ENCODE measurements around the gene EIF3I. TPM values are rescaled to one million over a fixed set of nuclear protein-coding genes. Genes with fewer than 3 reads are reported as not detected.

The EIF3I gene
- total and polyA plus RNA-seq, 2 of the 13 experiments (the other 11 are each of a cell fraction or from before 2014, with no cell fraction given): 210 to 223 TPM

DNA sequence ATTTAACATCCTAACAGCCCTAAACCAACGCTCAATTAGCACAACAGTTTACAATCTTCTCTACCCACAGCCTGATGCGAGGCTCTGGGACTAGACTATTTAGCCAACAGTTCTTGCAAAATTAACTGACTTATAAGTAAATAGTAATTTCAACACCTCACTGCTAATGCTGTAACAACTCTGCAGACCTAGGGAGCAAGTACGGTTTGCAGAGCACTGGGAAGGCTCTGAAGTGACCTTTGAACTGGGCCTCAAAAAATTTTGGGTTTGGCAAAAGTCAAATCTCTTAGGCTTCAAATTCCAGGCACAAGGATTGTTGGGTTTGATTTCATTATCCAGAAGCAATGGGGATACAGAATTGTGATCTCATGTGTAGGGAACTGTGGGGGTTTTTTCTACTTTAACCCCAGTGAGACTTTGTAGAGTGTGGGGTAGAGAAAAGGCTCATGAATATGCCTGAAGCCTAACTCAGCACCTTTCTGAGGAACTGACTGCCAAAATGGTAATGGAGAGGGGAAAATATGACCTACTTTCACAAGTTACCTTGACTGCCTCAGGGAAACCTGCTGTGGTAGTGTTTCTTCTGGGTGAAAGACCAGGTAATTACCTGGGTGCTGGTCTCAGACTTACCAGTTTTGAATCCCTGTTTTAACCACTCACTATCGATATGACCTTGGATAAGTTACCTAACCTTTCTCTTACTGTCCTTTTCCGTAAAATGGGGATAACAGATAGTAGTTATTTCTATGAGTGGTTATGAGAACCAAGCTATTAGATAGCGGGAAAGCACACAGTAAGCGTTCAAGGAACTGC lies 43.6 kb upstream of the EIF3I start (continued):
- TF ChIP-seq ZNF710 (CRISPR knock-in tag; IDR thresholded peaks at IDR 0.05; ENCODE audit: borderline replicate concordance): no peak
- TF ChIP-seq PRPF4 (IDR thresholded peaks at IDR 0.05; ENCODE audit: low read depth, low read length, poor library complexity, severe bottlenecking): no peak
- TF ChIP-seq ZBTB33 (CRISPR knock-in tag; IDR thresholded peaks at IDR 0.05): 0 out of 2 replicates have a peak, but pooled peaks have one; percentile 38
- TF ChIP-seq, protein P1, sequence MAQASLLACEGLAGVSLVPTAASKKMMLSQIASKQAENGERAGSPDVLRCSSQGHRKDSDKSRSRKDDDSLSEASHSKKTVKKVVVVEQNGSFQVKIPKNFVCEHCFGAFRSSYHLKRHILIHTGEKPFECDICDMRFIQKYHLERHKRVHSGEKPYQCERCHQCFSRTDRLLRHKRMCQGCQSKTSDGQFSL (CRISPR knock-in tag; IDR thresholded peaks at IDR 0.05): no peak
- peak; percentile 42 for TF ChIP-seq TEAD3 (CRISPR knock-in tag; optimal IDR thresholded peaks at IDR 0.05; ENCODE audit: borderline replicate concordance)
- peak; percentile 47; the same call in 1 of the 2 replicates for TF ChIP-seq HDAC2 (CRISPR knock-in tag; IDR thresholded peaks at IDR 0.05)
- TF ChIP-seq ZNF224 (CRISPR knock-in tag; IDR thresholded peaks at IDR 0.05): no peak
- peak; percentile 41; the same call in 1 of the 2 replicates for TF ChIP-seq KAT8 (CRISPR knock-in tag; IDR thresholded peaks at IDR 0.05)
- TF ChIP-seq CHD4 (IDR thresholded peaks at IDR 0.05; ENCODE audit: borderline replicate concordance, low read length): no peak; the same call in 1 of the 2 replicates
- no peak for TF ChIP-seq ZNF362 (CRISPR knock-in tag; IDR thresholded peaks at IDR 0.05; ENCODE audit: borderline replicate concordance)
- peak; percentile 22; the same call in 1 of the 2 replicates for TF ChIP-seq ZNF574 (CRISPR knock-in tag; IDR thresholded peaks at IDR 0.05)
- TF ChIP-seq SIX1 (CRISPR knock-in tag; IDR thresholded peaks at IDR 0.05; ENCODE audit: borderline replicate concordance): peak; percentile 25; the same call in 1 of the 2 replicates
- TF ChIP-seq RXRB (CRISPR knock-in tag; IDR thresholded peaks at IDR 0.05; ENCODE audit: borderline replicate concordance): peak; percentile 49; the same call in 1 of the 2 replicates
- TF ChIP-seq, protein P2, sequence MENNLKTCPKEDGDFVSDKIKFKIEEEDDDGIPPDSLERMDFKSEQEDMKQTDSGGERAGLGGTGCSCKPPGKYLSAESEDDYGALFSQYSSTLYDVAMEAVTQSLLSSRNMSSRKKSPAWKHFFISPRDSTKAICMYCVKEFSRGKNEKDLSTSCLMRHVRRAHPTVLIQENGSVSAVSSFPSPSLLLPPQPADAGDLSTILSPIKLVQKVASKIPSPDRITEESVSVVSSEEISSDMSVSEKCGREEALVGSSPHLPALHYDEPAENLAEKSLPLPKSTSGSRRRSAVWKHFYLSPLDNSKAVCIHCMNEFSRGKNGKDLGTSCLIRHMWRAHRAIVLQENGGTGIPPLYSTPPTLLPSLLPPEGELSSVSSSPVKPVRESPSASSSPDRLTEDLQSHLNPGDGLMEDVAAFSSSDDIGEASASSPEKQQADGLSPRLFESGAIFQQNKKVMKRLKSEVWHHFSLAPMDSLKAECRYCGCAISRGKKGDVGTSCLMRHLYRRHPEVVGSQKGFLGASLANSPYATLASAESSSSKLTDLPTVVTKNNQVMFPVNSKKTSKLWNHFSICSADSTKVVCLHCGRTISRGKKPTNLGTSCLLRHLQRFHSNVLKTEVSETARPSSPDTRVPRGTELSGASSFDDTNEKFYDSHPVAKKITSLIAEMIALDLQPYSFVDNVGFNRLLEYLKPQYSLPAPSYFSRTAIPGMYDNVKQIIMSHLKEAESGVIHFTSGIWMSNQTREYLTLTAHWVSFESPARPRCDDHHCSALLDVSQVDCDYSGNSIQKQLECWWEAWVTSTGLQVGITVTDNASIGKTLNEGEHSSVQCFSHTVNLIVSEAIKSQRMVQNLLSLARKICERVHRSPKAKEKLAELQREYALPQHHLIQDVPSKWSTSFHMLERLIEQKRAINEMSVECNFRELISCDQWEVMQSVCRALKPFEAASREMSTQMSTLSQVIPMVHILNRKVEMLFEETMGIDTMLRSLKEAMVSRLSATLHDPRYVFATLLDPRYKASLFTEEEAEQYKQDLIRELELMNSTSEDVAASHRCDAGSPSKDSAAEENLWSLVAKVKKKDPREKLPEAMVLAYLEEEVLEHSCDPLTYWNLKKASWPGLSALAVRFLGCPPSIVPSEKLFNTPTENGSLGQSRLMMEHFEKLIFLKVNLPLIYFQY (CRISPR knock-in tag; IDR thresholded peaks at IDR 0.05; ENCODE audit: borderline replicate concordance): peak; percentile 43; the same call in 1 of the 2 replicates

Measured in HepG2 (cell line).